Stimulated activated CD8-positive, alpha-beta memory T cell treated with anti-CD3 and anti-CD28 coated beads, Interleukin-7, amount 100 ng/mL, for 48 hours (primary cell): ENCODE results near the gene SLC38A3.

Experiments used
- DNase-seq, 2 donors: peaks; one replicate each; pipeline ENCODE4 v3.0.0-alpha.2; 2020; ENCODE audit warnings: low read depth in 1 of 2; ENCODE audit errors: extremely low read depth in 1 of 2

The SLC38A3 gene

DNA sequence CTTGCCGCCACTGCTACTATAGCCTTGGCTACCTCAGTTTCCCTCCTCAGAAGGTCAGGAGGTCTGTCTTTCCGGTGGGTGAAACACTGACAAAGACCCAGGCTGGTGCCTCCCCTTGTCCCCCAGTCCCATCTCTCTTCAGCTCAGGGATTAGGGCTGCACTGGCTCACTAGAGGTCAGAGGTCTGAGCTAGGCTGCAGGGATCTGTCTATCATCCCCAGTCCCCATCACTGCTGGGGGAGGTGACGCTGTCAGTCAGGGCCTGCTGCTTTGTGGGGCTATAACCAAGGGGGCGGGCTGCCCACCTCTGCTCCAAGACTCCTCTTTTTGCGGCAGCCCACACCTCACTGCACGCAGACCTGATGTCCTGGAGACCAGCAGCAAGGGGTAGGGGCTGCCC lies 36.3 kb upstream of the SLC38A3 start:
- DNase-seq = no peak

DNA sequence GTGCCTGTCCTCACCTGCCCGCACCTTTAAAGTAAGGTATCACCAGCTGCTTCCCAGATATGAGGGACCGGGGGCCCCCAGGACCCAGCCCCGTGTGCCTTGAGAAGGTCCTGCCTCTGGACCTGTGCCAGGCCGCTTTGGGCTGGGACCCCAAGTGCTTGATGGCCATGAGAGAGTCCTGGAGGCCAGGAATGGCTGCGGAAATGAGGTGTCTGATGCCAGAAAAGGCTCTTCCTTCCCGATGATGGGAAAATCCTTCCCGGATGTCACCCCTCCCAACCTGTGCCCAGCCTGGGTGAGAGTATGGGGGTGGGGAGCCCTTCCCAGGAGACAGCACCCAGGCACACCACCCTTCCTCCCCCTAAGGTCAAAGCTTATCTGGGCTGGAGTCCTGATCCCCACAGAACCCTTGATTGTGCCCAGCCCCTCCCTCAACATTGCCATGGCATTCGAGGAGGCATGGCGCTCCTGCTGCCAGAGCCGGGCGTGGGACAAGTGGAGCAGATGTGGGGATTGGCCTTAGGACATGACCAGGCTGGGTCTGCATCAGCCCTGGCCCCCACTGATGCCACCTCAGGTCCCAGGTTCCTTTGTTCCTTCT lies 35.7 kb upstream of the SLC38A3 start:
- DNase-seq = no peak

DNA sequence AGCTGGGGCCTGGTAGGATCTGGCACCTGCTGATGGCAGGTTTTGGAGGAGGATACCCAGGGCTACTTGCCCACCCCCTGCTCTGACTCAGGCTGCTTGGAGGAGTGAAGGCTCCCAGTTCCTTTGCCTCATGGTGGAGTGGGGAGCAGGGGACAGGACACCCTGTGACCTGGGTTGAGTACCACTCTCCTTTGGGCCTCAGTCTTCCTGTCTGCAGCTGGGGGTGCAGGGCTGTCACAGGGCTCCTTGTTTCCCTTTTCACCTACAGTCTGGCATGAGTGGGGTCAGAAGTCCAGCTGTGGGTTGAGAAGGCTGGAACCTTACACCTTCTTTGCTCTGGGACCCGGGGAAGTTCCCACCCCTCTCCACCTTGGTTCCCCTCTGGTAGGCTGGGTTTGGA lies 35.2 kb upstream of the SLC38A3 start:
- no peak for DNase-seq

DNA sequence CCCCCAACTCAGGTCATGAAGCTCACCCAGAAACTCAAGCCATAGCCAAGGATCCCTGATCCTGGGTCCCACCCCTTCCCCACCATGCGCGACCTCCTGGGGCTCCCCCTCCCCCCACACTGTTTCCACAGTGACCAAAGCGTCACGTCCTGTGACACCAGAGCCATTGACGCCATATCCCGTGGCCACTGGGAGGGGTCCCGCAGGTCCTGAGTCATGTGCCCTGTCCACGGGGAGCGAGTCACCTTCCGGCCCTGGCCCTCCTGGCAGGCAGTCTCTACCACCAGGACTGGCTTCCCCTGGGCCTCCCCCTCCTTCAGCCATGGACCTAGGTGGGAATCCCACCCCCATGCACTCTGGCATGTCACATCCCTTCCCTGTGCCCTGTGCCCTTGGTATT lies 34.4 kb upstream of the SLC38A3 start:
- no peak for DNase-seq

DNA sequence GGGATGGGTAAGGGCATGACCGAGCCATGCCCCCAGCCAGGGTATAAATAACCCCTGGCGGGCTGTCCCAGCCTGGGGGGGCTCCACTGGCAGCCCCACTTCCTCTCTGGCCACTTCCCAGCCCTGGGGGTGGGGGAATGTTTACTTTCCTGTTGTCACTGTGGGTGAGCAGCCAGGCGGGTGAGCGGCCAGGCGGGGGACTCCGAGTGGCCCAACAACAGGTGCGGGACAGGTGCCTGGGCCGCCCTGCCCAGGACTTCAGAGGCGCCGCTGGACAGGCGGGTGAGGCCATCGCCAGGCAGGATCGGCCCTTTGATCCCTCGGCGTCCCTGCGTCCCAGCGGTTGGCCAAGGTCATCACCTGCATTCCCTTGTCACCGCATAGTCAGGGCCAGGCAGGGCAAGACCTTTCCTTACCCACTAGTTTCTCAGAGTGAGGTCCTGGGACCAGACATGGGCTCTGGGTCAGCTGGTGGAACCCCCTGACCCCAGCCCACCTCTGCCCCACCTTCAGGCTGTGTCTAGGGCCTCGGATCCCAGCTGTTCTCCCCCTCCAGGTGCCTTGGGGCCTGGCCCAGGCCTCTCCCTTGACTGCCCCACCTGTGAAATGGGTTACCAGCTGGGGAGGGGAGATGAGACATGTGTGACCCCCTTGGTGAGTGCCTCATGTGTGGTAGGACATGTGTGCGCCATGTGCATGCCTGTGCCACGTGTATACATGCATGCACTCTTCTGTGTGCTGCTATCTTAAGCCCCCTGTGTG lies 33.4 kb upstream of the SLC38A3 start:
- no peak for DNase-seq

DNA sequence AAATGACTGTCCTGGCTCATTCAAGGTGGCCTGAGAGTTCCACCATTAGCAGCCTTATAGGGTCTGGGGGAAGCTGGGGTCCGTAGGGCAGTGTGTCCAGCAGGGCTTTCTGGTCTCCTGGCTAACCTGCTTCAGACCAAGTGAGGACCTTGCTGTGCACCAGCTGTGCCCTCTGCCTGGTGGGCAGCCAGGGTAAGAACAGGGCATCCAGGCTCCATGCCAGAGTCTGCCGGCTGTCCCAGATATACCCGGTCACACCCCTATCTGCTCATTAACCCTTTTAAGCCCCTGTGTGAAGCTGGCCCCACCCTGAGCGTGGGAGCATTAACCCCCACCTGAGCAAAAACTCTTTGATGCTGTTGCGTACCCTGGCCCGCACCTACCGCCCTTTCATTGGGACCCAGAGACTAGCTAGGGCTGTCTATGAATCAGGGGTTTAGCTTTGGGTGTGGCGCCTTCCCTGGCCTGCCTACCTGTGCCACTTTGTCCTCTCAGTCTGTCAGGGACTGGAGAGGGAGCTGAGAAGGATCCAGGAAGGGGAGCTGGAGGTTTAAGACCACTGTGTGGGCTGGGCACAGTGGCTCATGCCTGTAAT lies 32.3 kb upstream of the SLC38A3 start:
- no peak for DNase-seq

DNA sequence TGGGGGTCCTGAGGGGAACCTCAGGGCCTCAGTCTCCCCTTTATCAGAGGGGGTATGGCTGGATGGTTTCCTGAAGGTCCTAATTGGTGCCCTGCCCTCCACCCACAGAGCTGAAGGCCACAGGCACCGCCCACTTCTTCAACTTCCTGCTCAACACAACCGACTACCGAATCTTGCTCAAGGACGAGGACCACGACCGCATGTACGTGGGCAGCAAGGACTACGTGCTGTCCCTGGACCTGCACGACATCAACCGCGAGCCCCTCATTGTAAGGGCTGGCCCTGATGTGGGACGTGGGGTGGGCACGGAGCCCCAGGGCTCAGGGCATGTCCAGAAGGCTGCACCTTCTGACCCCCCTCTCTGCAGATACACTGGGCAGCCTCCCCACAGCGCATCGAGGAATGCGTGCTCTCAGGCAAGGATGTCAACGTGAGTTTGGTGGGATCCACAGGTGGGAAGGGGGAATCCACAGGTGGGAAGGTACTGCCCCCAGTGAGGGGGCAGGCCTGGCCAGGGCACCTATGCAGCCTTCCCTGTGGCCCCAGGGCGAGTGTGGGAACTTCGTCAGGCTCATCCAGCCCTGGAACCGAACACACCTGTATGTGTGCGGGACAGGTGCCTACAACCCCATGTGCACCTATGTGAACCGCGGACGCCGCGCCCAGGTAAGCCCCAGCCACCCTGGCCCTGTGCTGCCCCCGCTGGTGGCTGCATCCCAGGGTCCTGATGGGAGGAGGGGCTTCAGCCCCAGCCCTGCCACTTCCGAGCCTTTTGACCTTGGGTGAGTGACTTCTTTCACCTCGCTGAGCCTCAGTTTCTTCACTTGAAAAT lies 31.2 kb upstream of the SLC38A3 start:
- DNase-seq = no peak

DNA sequence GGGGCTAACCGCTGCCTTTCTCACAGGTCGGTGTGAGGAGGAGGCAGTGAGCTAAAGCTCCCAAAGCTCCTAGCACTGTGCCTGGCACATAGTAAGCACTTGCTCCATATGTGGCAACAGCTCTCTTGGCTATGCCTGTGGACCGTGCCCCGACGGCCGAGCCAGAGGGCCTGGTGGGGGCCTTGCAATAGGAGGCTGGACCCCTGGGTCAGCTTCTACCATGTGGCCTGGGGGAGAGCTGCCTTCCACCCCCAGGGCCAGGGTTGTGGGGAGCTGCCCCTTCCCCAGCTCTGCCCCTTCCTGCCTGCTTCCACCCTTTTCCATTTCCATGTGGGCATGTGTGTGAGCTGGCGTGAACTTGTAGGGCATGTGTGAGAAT lies 30.6 kb upstream of the SLC38A3 start:
- DNase-seq = no peak

DNA sequence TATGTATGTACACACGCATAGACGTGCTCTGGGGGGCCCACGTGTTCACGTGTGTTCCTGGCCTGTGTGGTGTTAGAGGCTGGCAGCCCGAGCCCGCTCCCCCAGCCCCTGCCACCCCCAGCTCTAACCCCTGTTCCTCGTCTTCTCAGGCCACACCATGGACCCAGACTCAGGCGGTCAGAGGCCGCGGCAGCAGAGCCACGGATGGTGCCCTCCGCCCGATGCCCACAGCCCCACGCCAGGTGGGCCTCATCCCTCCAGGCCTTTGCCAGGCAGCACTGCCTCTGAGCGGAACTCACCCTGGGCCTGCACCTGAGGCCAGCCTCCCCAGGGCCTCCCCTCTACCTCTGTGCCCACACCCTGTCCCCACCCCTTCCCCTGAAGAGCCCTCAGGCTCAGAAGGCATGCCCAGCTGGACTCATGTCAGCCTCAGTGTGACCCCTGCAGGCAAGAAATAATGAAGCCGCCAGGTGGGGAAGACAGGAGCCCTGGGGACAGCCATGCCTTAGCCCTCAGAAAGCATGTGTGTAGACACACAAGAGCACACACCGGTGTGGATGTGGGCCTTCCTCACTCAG lies 30.0 kb upstream of the SLC38A3 start:
- DNase-seq = no peak

DNA sequence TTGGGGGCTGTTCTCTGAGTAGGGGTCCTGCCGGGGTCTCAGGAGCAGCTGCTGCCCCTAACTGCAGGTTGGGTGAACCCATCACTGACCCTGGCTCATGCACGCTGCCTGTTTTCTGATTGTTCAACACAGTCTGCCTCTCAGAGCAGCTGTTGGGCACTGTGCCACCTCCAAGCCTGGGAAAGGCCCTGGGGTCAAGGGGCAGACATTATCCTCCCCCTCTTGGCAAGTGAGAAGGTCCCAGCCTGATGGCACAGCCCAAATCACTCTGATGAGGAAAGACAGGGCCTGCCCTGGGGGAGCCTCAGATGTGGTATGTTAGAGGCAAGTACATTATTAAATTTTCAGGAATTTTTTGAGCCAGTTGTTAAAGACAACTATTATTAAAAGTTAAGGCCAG lies 27.7 kb upstream of the SLC38A3 start:
- no peak for DNase-seq

DNA sequence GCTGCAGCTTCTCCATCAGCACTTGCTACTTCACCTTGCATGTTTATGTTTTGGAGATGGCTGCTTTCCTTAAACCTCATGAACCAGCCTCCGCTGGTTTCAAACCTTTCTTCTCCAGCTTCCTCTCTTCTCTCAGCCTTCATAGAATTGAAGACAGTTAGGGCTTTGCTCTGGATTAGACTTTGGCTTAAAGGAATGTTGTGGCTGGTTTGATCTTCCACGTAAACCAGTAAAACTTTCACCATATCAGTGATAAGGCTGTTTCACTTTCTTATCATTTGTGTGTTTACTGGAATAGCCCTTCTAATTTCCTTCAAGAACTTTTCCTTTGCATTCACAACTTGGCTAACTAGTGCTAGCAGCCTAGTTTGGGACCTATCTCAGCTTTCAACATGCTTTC lies 25.4 kb upstream of the SLC38A3 start:
- no peak for DNase-seq

DNA sequence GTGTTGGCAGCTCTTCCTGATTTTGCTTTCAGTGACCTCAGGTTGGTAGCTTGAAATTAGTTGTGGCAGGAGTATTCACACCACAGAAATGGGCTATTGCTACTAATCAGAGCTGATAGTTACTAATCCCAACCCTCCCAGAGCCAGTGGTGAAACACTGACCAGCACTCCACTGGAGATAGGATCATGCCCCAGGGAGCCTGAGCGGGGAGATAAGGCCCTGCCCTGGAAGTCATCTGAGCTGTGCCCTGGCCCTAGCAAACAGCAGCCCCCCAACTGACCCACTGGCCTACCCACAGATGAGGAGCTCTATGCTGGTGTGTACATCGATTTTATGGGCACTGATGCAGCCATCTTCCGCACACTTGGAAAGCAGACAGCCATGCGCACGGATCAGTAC lies 23.1 kb upstream of the SLC38A3 start:
- no peak for DNase-seq

DNA sequence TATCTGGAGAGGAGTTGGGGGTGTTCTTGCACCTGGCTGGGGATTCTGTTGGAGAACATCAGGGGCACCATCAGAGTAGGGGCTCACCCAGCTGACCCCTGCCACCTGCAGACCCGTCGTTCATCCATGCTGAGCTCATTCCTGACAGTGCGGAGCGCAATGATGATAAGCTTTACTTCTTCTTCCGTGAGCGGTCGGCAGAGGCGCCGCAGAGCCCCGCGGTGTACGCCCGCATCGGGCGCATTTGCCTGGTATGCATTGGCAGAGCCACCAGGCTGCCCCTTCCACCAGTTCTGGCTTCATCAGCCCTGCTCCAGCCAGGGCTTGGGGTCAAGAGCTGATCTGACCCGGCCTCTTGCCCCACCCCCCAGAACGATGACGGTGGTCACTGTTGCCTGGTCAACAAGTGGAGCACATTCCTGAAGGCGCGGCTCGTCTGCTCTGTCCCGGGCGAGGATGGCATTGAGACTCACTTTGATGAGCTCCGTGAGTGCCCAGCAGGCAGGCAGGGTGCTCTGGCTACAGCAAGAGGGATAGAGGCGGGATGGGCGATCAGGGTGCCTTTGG lies 22.5 kb upstream of the SLC38A3 start:
- DNase-seq = no peak

DNA sequence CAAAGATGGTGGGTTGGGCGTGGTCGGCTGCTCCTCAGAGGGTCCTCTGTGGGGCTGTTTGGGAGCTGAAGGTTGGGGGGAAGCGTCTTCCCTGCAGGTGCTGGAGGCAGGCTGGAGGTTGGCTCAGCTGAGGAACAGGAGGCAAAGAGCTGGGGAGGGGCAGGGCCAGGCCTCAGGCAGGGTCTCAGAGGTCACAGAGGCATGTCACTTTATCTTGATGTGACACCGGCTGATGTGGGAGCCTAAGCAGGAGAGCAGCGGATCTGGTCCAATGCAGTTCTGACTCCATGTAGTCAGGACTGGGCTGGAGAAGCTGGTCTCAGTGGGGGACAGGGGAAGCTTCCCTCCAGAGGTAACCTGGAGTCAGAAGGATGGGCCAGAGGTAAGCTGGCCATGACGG lies 21.3 kb upstream of the SLC38A3 start:
- DNase-seq = no peak

DNA sequence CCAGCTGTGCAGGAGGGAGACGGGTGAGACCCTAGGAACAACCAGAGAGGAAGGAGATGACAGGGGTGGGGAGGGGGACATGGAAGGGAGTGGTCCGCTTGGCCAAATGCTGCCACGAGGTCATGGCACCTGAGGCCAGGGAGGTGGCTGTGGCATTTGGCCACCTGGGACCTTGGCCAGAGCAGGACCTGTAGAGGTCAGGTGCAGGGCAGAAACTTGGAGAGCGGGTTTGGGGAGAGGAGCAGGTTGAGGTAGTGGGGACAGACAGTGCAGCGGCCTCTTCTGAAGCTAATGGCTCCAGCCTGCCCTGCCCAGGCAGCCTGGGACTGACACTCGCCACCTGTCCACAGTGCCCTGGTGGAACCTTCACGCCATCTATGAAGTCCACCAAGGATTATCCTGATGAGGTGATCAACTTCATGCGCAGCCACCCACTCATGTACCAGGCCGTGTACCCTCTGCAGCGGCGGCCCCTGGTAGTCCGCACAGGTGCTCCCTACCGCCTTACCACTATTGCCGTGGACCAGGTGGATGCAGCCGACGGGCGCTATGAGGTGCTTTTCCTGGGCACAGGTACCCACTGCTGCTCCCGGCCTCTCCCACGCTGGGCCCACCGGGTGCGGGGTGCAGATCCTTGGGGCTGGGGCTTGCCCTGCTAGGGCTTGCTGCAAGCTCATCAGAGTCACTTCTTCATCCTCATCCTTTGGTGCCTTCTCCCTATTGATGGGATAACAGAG lies 20.7 kb upstream of the SLC38A3 start:
- DNase-seq = no peak

DNA sequence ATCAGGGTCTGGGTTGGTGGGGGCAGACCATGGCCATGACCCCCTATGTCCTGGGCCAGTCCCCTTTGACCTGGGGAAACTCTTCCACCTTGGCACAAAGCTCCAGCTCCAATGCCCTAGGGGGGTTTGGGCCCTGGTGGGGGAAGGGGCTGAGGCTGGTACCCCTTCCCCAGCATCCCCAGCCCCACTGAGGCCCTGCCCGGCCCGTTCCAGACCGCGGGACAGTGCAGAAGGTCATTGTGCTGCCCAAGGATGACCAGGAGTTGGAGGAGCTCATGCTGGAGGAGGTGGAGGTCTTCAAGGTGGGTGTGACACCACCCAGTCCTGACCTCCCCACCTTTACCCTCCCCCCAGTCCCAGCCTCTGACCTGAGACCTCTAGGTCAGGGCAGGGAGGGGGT lies 19.8 kb upstream of the SLC38A3 start:
- no peak for DNase-seq

DNA sequence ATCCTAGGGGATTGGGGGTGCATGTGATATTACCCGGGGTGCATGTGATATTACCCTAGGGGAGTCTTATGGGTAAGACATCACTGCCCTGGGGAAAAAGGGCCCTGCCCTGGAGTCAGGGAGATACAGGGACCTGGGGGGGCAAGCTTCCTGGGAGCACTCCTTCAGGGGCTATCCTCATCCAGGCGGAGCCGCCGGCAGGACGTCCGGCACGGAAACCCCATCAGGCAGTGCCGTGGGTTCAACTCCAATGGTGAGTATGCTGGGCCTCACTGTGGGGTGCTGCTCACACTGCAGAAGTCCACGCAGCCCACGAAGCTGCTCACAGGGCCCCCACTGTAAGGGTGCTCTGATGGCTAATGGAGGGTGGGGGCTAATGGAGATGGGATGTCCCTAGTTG lies 19.0 kb upstream of the SLC38A3 start:
- DNase-seq = no peak

DNA sequence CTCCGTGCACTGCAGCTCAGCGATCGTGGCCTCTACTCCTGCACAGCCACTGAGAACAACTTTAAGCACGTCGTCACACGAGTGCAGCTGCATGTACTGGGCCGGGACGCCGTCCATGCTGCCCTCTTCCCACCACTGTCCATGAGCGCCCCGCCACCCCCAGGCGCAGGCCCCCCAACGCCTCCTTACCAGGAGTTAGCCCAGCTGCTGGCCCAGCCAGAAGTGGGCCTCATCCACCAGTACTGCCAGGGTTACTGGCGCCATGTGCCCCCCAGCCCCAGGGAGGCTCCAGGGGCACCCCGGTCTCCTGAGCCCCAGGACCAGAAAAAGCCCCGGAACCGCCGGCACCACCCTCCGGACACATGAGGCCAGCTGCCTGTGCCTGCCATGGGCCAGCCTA lies 17.3 kb upstream of the SLC38A3 start:
- no peak for DNase-seq

DNA sequence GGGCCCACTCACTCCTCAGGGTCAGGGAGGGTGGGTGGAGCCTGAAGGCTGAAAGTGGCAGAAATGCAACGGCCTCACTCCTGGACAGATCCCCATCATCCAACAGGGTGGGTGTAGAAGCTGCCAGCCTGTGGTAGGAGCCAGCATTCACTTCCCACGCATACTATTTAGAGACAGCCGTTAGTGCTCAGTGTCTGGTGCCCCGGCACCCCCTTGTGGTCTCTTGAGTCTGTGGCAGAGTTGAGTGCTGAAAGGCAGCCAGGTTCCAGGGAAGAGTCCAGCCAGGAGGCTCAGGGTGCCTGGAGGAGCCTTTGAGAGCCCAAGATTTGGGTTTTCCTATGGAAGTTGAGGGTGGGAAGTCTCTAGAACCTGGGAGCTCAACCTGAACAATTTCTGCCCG lies 15.8 kb upstream of the SLC38A3 start:
- DNase-seq = peak in 1 of 2 donors; percentile 26

DNA sequence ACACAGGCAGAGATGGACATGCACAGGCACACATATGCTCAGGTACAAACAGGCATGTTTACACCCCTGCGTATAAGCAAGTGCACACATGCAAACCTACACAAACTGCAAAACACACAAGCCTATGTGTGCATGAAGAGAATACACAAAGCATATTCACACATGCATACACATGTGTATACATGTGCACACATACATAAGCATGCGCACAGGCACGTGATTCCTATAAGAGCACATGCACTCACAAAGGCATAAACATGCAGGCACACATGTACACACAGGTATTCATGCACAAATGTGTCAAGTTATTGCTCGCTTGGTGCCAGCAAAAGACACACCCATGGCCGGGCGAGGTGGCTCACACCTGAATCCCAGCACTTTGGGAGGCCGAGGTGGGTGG lies 15.1 kb upstream of the SLC38A3 start:
- DNase-seq = no peak
